ENCODE data around the gene PLPP1. TPM values are rescaled to one million over a fixed set of nuclear protein-coding genes. Genes with fewer than 3 reads are reported as not detected.

The PLPP1 gene
- polyA plus RNA-seq, 1 of the 3 experiments (the other 2 are of a cell fraction) = 32.8 TPM

DNA sequence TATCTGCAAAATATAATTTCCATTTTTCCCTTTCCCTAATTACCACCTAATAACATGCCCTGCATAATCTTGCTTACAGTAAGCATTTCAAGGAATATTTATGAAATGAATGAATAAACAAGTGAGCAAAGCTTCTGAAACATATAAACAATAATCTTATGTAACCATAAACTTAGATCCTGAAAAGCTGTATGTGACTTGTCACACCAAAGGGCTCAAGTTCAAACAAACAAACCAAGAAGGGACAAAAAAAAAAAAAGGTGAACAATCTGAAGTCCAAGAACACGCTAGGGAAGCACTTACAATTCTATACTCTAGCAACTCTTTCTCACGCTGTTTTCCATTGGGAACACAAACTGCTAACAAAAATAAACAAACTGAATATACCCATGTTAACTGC lies 36.3 kb downstream of the PLPP1 start:
- WGBS (ENCODE audit: low lambda C conversion rate) = 93% methylated on average over 2 of the region's 2 CpGs
- ChIA-PET POLR2A (no interaction called here), CTCF (interaction anchor here (1.4 kb wide), 1 partner anchor 9 kb away, joined by 3 read pairs; no protein-coding TSS in a partner anchor)
- Histone ChIP-seq H4K20me1 (ENCODE audit: insufficient read depth) (no peaks in the 10 kb centered on the region), H3K4me2 (no peak overlapping the region), H3K9ac (no peak overlapping the region), H3K4me1 (ENCODE audit: control insufficient read depth in 1 of 2, insufficient read depth in 2 of 2, low read depth in 1 of 2, low read length in 1 of 2) (no peaks in the 10 kb centered on the region; a peak in 1 of 4 replicates), H3K27me3 (ENCODE audit: insufficient read depth) (no peaks in the 10 kb centered on the region), H3K27ac (ENCODE audit: low read depth in 2 of 2, low read length in 1 of 2) (no peak overlapping the region), H2AFZ (ENCODE audit: low read depth) (no peak overlapping the region), H3K9me3 (no peaks in the 10 kb centered on the region), H3K9me2 (no peaks in the 10 kb centered on the region), H3K36me3 (replicated peaks in 1 of 2; ENCODE audit: control insufficient read depth in 1 of 2, insufficient read depth in 2 of 2, low read length in 1 of 2) (no peaks in the 10 kb centered on the region), H3K79me2 (ENCODE audit: insufficient read depth) (peaks cover 44% of the 10 kb centered on the region), H3K4me3 (ENCODE audit: low read depth in 2 of 2, low read length in 1 of 2) (no peak overlapping the region), H3F3A (replicated peaks; ENCODE audit: insufficient read depth) (no peaks in the 10 kb centered on the region)
- DNase-seq = no peak
- TF ChIP-seq NRF1 (IDR thresholded peaks at IDR 0.05; ENCODE audit: low read depth, low read length) (no peak), JUND (IDR thresholded peaks at IDR 0.05) (no peak), FOXM1 (IDR thresholded peaks at IDR 0.05; ENCODE audit: low read depth) (no peak), RXRA (IDR thresholded peaks at IDR 0.05; ENCODE audit: borderline replicate concordance, low read depth) (no peak), YY1 (IDR thresholded peaks at IDR 0.05; ENCODE audit: low read depth) (no peak), FOXJ3 (CRISPR knock-in tag; IDR thresholded peaks at IDR 0.05) (no peak), TAF1 (IDR thresholded peaks at IDR 0.05; ENCODE audit: borderline replicate concordance, low read depth, low read length) (no peak), NFIC (IDR thresholded peaks at IDR 0.05; ENCODE audit: borderline replicate concordance) (no peak), RCOR1 (IDR thresholded peaks at IDR 0.05; ENCODE audit: low read length) (no peak), ELF1 (IDR thresholded peaks at IDR 0.05) (no peak), GABPA (IDR thresholded peaks at IDR 0.05; ENCODE audit: low read depth) (no peak)
- TF ChIP-seq, protein P1, sequence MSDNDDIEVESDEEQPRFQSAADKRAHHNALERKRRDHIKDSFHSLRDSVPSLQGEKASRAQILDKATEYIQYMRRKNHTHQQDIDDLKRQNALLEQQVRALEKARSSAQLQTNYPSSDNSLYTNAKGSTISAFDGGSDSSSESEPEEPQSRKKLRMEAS (IDR thresholded peaks at IDR 0.05; ENCODE audit: low read depth) = no peak
- TF ChIP-seq, protein P2, sequence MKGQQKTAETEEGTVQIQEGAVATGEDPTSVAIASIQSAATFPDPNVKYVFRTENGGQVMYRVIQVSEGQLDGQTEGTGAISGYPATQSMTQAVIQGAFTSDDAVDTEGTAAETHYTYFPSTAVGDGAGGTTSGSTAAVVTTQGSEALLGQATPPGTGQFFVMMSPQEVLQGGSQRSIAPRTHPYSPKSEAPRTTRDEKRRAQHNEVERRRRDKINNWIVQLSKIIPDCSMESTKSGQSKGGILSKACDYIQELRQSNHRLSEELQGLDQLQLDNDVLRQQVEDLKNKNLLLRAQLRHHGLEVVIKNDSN (IDR thresholded peaks at IDR 0.05; ENCODE audit: borderline replicate concordance, low read depth) = no peak
- TF ChIP-seq, protein P3, sequence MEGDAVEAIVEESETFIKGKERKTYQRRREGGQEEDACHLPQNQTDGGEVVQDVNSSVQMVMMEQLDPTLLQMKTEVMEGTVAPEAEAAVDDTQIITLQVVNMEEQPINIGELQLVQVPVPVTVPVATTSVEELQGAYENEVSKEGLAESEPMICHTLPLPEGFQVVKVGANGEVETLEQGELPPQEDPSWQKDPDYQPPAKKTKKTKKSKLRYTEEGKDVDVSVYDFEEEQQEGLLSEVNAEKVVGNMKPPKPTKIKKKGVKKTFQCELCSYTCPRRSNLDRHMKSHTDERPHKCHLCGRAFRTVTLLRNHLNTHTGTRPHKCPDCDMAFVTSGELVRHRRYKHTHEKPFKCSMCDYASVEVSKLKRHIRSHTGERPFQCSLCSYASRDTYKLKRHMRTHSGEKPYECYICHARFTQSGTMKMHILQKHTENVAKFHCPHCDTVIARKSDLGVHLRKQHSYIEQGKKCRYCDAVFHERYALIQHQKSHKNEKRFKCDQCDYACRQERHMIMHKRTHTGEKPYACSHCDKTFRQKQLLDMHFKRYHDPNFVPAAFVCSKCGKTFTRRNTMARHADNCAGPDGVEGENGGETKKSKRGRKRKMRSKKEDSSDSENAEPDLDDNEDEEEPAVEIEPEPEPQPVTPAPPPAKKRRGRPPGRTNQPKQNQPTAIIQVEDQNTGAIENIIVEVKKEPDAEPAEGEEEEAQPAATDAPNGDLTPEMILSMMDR (IDR thresholded peaks at IDR 0.05) = no peak
- TF ChIP-seq, protein P4, sequence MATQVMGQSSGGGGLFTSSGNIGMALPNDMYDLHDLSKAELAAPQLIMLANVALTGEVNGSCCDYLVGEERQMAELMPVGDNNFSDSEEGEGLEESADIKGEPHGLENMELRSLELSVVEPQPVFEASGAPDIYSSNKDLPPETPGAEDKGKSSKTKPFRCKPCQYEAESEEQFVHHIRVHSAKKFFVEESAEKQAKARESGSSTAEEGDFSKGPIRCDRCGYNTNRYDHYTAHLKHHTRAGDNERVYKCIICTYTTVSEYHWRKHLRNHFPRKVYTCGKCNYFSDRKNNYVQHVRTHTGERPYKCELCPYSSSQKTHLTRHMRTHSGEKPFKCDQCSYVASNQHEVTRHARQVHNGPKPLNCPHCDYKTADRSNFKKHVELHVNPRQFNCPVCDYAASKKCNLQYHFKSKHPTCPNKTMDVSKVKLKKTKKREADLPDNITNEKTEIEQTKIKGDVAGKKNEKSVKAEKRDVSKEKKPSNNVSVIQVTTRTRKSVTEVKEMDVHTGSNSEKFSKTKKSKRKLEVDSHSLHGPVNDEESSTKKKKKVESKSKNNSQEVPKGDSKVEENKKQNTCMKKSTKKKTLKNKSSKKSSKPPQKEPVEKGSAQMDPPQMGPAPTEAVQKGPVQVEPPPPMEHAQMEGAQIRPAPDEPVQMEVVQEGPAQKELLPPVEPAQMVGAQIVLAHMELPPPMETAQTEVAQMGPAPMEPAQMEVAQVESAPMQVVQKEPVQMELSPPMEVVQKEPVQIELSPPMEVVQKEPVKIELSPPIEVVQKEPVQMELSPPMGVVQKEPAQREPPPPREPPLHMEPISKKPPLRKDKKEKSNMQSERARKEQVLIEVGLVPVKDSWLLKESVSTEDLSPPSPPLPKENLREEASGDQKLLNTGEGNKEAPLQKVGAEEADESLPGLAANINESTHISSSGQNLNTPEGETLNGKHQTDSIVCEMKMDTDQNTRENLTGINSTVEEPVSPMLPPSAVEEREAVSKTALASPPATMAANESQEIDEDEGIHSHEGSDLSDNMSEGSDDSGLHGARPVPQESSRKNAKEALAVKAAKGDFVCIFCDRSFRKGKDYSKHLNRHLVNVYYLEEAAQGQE (IDR thresholded peaks at IDR 0.05; ENCODE audit: low read depth, low read length) = no peak

Data from SK-N-SH (cell line).